ENCODE measurements around the gene PHEX. TPM values are rescaled to one million over a fixed set of nuclear protein-coding genes. Genes with fewer than 3 reads are reported as not detected.

PHEX gene
- total RNA-seq, 2 experiments from 2014 or later, result 3.0 to 3.7 TPM

- no peak for DNase-seq
- ChIA-PET CTCF (interaction anchor here (0.7 to 2.5 kb wide), 3 partner anchors 11 to 514 kb away, joined by 3 to 14 read pairs (median 6); no protein-coding TSS in a partner anchor), POLR2A (no interaction called here)
- Mint-ChIP-seq H3K9me3 (ENCODE audit: low read depth) (no peaks in the 10 kb centered on the region), H3K36me3 (ENCODE audit: low read depth) (no peaks in the 10 kb centered on the region), H3K4me3 (no peak overlapping the region), H3K4me1 (peaks cover 15% of the 10 kb centered on the region), H3K27me3 (no peaks in the 10 kb centered on the region), H3K27ac (no peak overlapping the region)
- intact Hi-C loops (cut with DNase I, micrococcal nuclease), result no loop called here
- ATAC-seq, result no peak
These were observed 102.6 kb downstream of the PHEX start for GRCh38 chrX:22134681-22135080.

- DNase-seq (no peak), ATAC-seq (no peak)
- no peaks in the 10 kb centered on the region for H3K27me3 Mint-ChIP-seq
- no peaks in the 10 kb centered on the region for H3K9me3 Mint-ChIP-seq (ENCODE audit: low read depth)
- no peaks in the 10 kb centered on the region for H3K36me3 Mint-ChIP-seq (ENCODE audit: low read depth)
- no peak overlapping the region for H3K27ac Mint-ChIP-seq
- no peak overlapping the region for H3K4me3 Mint-ChIP-seq
- H3K4me1 Mint-ChIP-seq, result peaks cover 15% of the 10 kb centered on the region
- intact Hi-C loops (cut with DNase I, micrococcal nuclease), result no loop called here
- ChIA-PET POLR2A (no interaction called here), CTCF (interaction anchor here (0.7 to 2.5 kb wide), 15 partner anchors 10 to 613 kb away, joined by 3 to 14 read pairs (median 5); no protein-coding TSS in a partner anchor)
These were observed 103.1 kb downstream of the PHEX start for GRCh38 chrX:22135171-22135711.

- Mint-ChIP-seq H3K27ac (peak overlapping the region; percentile 47), H3K4me3 (no peak overlapping the region), H3K4me1 (peaks cover 15% of the 10 kb centered on the region), H3K27me3 (no peaks in the 10 kb centered on the region), H3K9me3 (ENCODE audit: low read depth) (no peaks in the 10 kb centered on the region), H3K36me3 (ENCODE audit: low read depth) (no peaks in the 10 kb centered on the region)
- intact Hi-C loops (cut with DNase I, micrococcal nuclease), result loop anchor here in 1 of 2 experiments (1.0 to 2.0 kb wide), 3 partner anchors 57 to 612 kb away; no protein-coding TSS in a partner anchor
- DNase-seq (peak; percentile 12), ATAC-seq (peak; percentile 49)
- ChIA-PET POLR2A (no interaction called here), CTCF (interaction anchor here (0.8 to 2.5 kb wide), 20 partner anchors 9 to 1580 kb away, joined by 3 to 14 read pairs (median 4); no protein-coding TSS in a partner anchor)
These were observed 104.0 kb downstream of the PHEX start for GRCh38 chrX:22135994-22136684.

GRCh38 chrX:22136711-22137110, 104.6 kb downstream of the PHEX start:
- Mint-ChIP-seq H3K27ac (peak overlapping the region; percentile 31), H3K4me1 (peaks cover 15% of the 10 kb centered on the region), H3K36me3 (ENCODE audit: low read depth) (no peaks in the 10 kb centered on the region), H3K9me3 (ENCODE audit: low read depth) (no peaks in the 10 kb centered on the region), H3K4me3 (no peak overlapping the region), H3K27me3 (no peaks in the 10 kb centered on the region)
- CTCF ChIA-PET, result interaction anchor here (0.9 to 2.5 kb wide), 8 partner anchors 8 to 1580 kb away, joined by 3 to 14 read pairs (median 6); no protein-coding TSS in a partner anchor
- POLR2A ChIA-PET, result no interaction called here
- ATAC-seq (no peak), DNase-seq (no peak)
- intact Hi-C loops (cut with DNase I, micrococcal nuclease), result loop anchor here in 1 of 2 experiments (1.0 to 2.0 kb wide), 3 partner anchors 56 to 612 kb away; no protein-coding TSS in a partner anchor

GRCh38 chrX:22139822-22140221, 107.7 kb downstream of the PHEX start:
- Mint-ChIP-seq H3K36me3 (ENCODE audit: low read depth) (no peaks in the 10 kb centered on the region), H3K27me3 (no peaks in the 10 kb centered on the region), H3K4me1 (peaks cover 13% of the 10 kb centered on the region), H3K4me3 (no peak overlapping the region), H3K9me3 (ENCODE audit: low read depth) (no peaks in the 10 kb centered on the region), H3K27ac (no peak overlapping the region)
- ChIA-PET CTCF (interaction anchor here (0.6 to 1.2 kb wide), 3 partner anchors 15 to 659 kb away, joined by 3 to 4 read pairs (median 3); no protein-coding TSS in a partner anchor), POLR2A (no interaction called here)
- intact Hi-C loops (cut with DNase I, micrococcal nuclease), result no loop called here
- no peak for DNase-seq
- ATAC-seq, result no peak

- Mint-ChIP-seq H3K27me3 (no peaks in the 10 kb centered on the region), H3K9me3 (ENCODE audit: low read depth) (no peaks in the 10 kb centered on the region), H3K27ac (no peak overlapping the region), H3K4me1 (peaks cover 4% of the 10 kb centered on the region), H3K36me3 (ENCODE audit: low read depth) (no peaks in the 10 kb centered on the region), H3K4me3 (no peak overlapping the region)
- ChIA-PET CTCF (no interaction called here), POLR2A (no interaction called here)
- intact Hi-C loops (cut with DNase I, micrococcal nuclease), result no loop called here
- DNase-seq (no peak), ATAC-seq (no peak)
These were observed 109.1 kb downstream of the PHEX start for GRCh38 chrX:22141047-22141730.

GRCh38 chrX:22147214-22147613, 115.1 kb downstream of the PHEX start:
- ChIA-PET CTCF (no interaction called here), POLR2A (no interaction called here)
- H3K4me1 Mint-ChIP-seq, result no peaks in the 10 kb centered on the region

GRCh38 chrX:22147942-22148341, 115.8 kb downstream of the PHEX start:
- intact Hi-C loops (cut with DNase I, micrococcal nuclease), result no loop called here
- Mint-ChIP-seq H3K4me3 (no peak overlapping the region), H3K27me3 (no peaks in the 10 kb centered on the region), H3K4me1 (no peaks in the 10 kb centered on the region), H3K9me3 (ENCODE audit: low read depth) (no peaks in the 10 kb centered on the region), H3K36me3 (ENCODE audit: low read depth) (no peaks in the 10 kb centered on the region), H3K27ac (no peak overlapping the region)
- no peak for DNase-seq
- ChIA-PET CTCF (no interaction called here), POLR2A (no interaction called here)
- no peak for ATAC-seq

More at GRCh38 chrX:22147214-22147613, 115.1 kb downstream of the PHEX start:
- DNase-seq (no peak), ATAC-seq (no peak)
- no peaks in the 10 kb centered on the region for H3K9me3 Mint-ChIP-seq (ENCODE audit: low read depth)
- no peak overlapping the region for H3K27ac Mint-ChIP-seq
- no peak overlapping the region for H3K4me3 Mint-ChIP-seq
- H3K36me3 Mint-ChIP-seq (ENCODE audit: low read depth), result no peaks in the 10 kb centered on the region
- H3K27me3 Mint-ChIP-seq, result no peaks in the 10 kb centered on the region
- intact Hi-C loops (cut with DNase I, micrococcal nuclease), result no loop called here

GRCh38 chrX:22148565-22148964, 116.4 kb downstream of the PHEX start:
- Mint-ChIP-seq H3K27me3 (no peaks in the 10 kb centered on the region), H3K4me1 (no peaks in the 10 kb centered on the region), H3K9me3 (ENCODE audit: low read depth) (no peaks in the 10 kb centered on the region), H3K27ac (no peak overlapping the region), H3K4me3 (no peak overlapping the region), H3K36me3 (ENCODE audit: low read depth) (no peaks in the 10 kb centered on the region)
- ATAC-seq (no peak), DNase-seq (no peak)
- ChIA-PET POLR2A (no interaction called here), CTCF (interaction anchor here (0.6 kb wide), 1 partner anchor 107 kb away, joined by 3 read pairs; no protein-coding TSS in a partner anchor)
- intact Hi-C loops (cut with DNase I, micrococcal nuclease), result no loop called here

- ChIA-PET POLR2A (no interaction called here), CTCF (interaction anchor here (0.6 to 0.8 kb wide), 2 partner anchors 47 to 82 kb away, joined by 3 read pairs; no protein-coding TSS in a partner anchor)
- intact Hi-C loops (cut with DNase I, micrococcal nuclease), result no loop called here
- Mint-ChIP-seq H3K36me3 (ENCODE audit: low read depth) (no peaks in the 10 kb centered on the region), H3K9me3 (ENCODE audit: low read depth) (no peaks in the 10 kb centered on the region), H3K27me3 (no peaks in the 10 kb centered on the region), H3K4me1 (no peaks in the 10 kb centered on the region), H3K4me3 (no peak overlapping the region), H3K27ac (no peak overlapping the region)
- DNase-seq (no peak), ATAC-seq (no peak)
These were observed 118.2 kb downstream of the PHEX start for GRCh38 chrX:22150371-22150770.

GRCh38 chrX:22155126-22155525, 123.0 kb downstream of the PHEX start:
- ChIA-PET CTCF (no interaction called here), POLR2A (no interaction called here)
- H3K36me3 Mint-ChIP-seq (ENCODE audit: low read depth), result no peaks in the 10 kb centered on the region
- no peak overlapping the region for H3K4me3 Mint-ChIP-seq
- intact Hi-C loops (cut with DNase I, micrococcal nuclease), result no loop called here
- H3K4me1 Mint-ChIP-seq, result no peaks in the 10 kb centered on the region
- no peak overlapping the region for H3K27ac Mint-ChIP-seq
- DNase-seq (no peak), ATAC-seq (no peak)
- H3K27me3 Mint-ChIP-seq, result no peaks in the 10 kb centered on the region
- H3K9me3 Mint-ChIP-seq (ENCODE audit: low read depth), result no peaks in the 10 kb centered on the region

All from activated CD4-positive, alpha-beta T cell treated with anti-CD3 and anti-CD28 coated beads for 36 hours (primary cell).